ENCODE results near the gene ANKRD52. TPM values are rescaled to one million over a fixed set of nuclear protein-coding genes. Genes with fewer than 3 reads are reported as not detected.
"Not testable (repeated sequence)": the region's sequence is repeated elsewhere in the genome, so short reads cannot be mapped to it uniquely, and the experiment has no call there.

Gene ANKRD52
- total and polyA plus RNA-seq, 2 donors from 2014 or later, result 8.6 to 46.4 TPM

DNA sequence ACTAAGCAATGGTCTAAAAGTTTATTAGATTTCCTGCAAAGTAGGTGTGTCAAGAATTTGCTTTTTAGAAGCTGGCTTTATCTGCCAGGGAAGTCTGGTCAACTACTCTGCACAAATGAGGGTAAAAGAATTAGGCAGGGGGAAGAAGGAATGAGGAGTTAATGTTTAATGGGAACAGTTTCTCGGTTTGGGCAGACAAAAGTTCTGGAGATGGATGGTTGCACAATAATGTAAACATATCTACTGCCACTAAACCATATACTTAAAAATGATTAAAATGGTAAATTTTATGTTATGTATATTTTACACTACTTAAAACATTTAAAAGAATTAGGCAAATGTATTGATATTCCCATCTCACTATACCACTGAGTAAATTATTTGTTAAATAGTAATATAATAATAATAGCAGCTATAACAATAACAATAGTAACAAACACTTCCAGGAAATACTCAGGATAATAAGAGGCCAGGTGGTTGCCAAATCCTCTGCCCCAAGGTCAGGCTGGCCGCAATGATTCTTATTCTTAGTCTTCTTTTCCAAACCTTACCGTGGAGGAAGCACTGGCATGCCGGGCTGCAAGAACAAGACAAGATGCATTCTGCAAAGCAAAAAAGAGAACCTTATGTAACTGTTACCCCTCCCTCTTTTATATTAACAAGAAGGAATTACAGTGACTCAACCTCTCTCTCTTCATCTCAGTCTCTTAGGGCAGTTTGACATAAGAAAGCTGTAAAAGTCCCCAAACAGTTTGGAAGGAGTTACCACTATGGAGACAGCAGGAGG lies 28.1 kb upstream of the ANKRD52 start:
- H3K27ac ChIP-seq (ENCODE audit: low read depth in 2 of 2, low read length in 2 of 2), result no peak overlapping the region
- H3K27me3 ChIP-seq (ENCODE audit: control insufficient read depth, insufficient read depth, low read length), result no peaks in the 10 kb centered on the region
- no peak overlapping the region for H3K9ac ChIP-seq (ENCODE audit: low read length in 3 of 3)
- no peaks in the 10 kb centered on the region for H3K9me3 ChIP-seq (ENCODE audit: control insufficient read depth in 2 of 3, insufficient read depth in 1 of 3, low read length in 3 of 3)
- TF ChIP-seq CTCF (IDR thresholded peaks at IDR 0.05; ENCODE audit: borderline replicate concordance, extremely low read depth, insufficient read depth), result no peak
- FAIRE-seq (no peak), DNase-seq (no peak)
- intact Hi-C loops (cut with DNase I), result no loop called here
- no peaks in the 10 kb centered on the region for H3K4me1 ChIP-seq (ENCODE audit: control insufficient read depth in 2 of 3, insufficient read depth in 2 of 3, low read depth in 1 of 3, low read length in 3 of 3)
- H3K4me3 ChIP-seq (ENCODE audit: low read length in 3 of 3), result no peak overlapping the region
- peaks cover 12 to 40% (median 17%) of the 10 kb centered on the region in 3 donors for H3K36me3 ChIP-seq (ENCODE audit: control insufficient read depth in 2 of 3, insufficient read depth in 3 of 3, low read length in 3 of 3)

DNA sequence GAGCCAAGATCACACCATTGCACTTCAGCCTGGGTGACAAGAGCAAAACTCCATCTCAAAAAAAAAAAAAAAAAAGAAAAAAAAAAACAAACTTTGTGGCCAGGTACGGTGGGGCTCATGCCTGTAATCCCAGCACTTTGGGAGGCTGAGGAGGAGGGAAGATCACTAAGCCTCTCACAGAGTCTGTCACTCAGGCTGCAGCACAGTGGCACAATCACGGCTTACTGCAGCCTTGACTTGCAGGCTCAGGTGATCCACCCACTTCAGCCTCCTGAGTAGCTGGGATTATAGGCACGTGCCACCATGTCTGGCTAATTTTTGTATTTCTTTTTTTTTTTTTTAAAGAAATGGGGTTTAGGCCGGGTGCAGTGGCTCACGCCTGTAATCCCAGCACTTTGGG lies 26.1 kb upstream of the ANKRD52 start:
- H3K9ac ChIP-seq (ENCODE audit: low read length in 3 of 3); DNase-seq; H3K27me3 ChIP-seq (ENCODE audit: control insufficient read depth, insufficient read depth, low read length); H3K4me3 ChIP-seq (ENCODE audit: low read length in 3 of 3); H3K27ac ChIP-seq (ENCODE audit: low read depth in 2 of 2, low read length in 2 of 2); intact Hi-C loops (cut with DNase I); H3K9me3 ChIP-seq (ENCODE audit: control insufficient read depth in 2 of 3, insufficient read depth in 1 of 3, low read length in 3 of 3); FAIRE-seq; H3K4me1 ChIP-seq (ENCODE audit: control insufficient read depth in 2 of 3, insufficient read depth in 2 of 3, low read depth in 1 of 3, low read length in 3 of 3): not testable (repeated sequence)
- peaks cover 12 to 43% (median 20%) of the 10 kb centered on the region in 3 donors for H3K36me3 ChIP-seq (ENCODE audit: control insufficient read depth in 2 of 3, insufficient read depth in 3 of 3, low read length in 3 of 3)

DNA sequence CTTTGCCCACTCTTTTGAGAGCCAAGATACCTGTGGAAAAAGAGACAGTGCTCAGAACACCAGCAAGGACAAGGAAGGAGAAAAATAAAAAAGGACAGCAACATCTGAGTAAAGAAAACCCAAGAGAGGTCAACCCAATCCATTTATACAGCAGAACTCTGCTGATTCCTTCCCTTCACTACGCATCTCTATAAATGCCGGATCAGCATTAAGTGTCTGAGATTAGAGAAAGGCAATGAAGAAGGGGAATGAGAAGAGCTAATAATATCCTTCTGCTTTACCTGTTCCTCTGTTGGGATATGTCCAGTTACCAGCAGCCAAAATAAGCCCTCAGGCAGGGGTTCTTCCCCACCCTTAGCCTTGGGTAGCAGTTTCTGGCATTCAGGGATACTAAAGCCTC lies 24.4 kb upstream of the ANKRD52 start:
- Histone ChIP-seq H3K9me3 (ENCODE audit: control insufficient read depth in 2 of 3, insufficient read depth in 1 of 3, low read length in 3 of 3) (no peaks in the 10 kb centered on the region), H3K27me3 (ENCODE audit: control insufficient read depth, insufficient read depth, low read length) (no peaks in the 10 kb centered on the region), H3K36me3 (ENCODE audit: control insufficient read depth in 2 of 3, insufficient read depth in 3 of 3, low read length in 3 of 3) (peaks cover 12 to 55% (median 22%) of the 10 kb centered on the region in 3 donors), H3K9ac (ENCODE audit: low read length in 3 of 3) (no peak overlapping the region), H3K4me3 (ENCODE audit: low read length in 3 of 3) (no peak overlapping the region), H3K27ac (ENCODE audit: low read depth in 2 of 2, low read length in 2 of 2) (no peak overlapping the region), H3K4me1 (ENCODE audit: control insufficient read depth in 2 of 3, insufficient read depth in 2 of 3, low read depth in 1 of 3, low read length in 3 of 3) (no peaks in the 10 kb centered on the region)
- DNase-seq (no peak), FAIRE-seq (no peak)
- intact Hi-C loops (cut with DNase I), result no loop called here
- no peak for TF ChIP-seq CTCF (IDR thresholded peaks at IDR 0.05; ENCODE audit: borderline replicate concordance, extremely low read depth, insufficient read depth)

GRCh38 chr12:56282030-56282429 lies 23.8 kb upstream of the ANKRD52 start:
- no peak overlapping the region for H3K27ac ChIP-seq (ENCODE audit: low read depth in 2 of 2, low read length in 2 of 2)
- H3K27me3 ChIP-seq (ENCODE audit: control insufficient read depth, insufficient read depth, low read length), result no peaks in the 10 kb centered on the region
- FAIRE-seq (no peak), DNase-seq (no peak)
- no peak for TF ChIP-seq CTCF (IDR thresholded peaks at IDR 0.05; ENCODE audit: borderline replicate concordance, extremely low read depth, insufficient read depth)
- no peaks in the 10 kb centered on the region for H3K9me3 ChIP-seq (ENCODE audit: control insufficient read depth in 2 of 3, insufficient read depth in 1 of 3, low read length in 3 of 3)
- H3K4me1 ChIP-seq (ENCODE audit: control insufficient read depth in 2 of 3, insufficient read depth in 2 of 3, low read depth in 1 of 3, low read length in 3 of 3), result no peaks in the 10 kb centered on the region
- peaks cover 12 to 56% (median 22%) of the 10 kb centered on the region in 3 donors for H3K36me3 ChIP-seq (ENCODE audit: control insufficient read depth in 2 of 3, insufficient read depth in 3 of 3, low read length in 3 of 3)
- H3K9ac ChIP-seq (ENCODE audit: low read length in 3 of 3), result no peak overlapping the region
- intact Hi-C loops (cut with DNase I), result no loop called here
- no peak overlapping the region for H3K4me3 ChIP-seq (ENCODE audit: low read length in 3 of 3)
